DMS 273 treated with DMSO at 0.1 percent for 48 hours (cell line): ENCODE measurements around the gene ATP5MK.
"Not testable (repeated sequence)": the region's sequence is repeated elsewhere in the genome, so short reads cannot be mapped to it uniquely, and the experiment has no call there.

ENCODE experiments used
- DNase-seq: peaks from one replicate; lab custom pipeline; 2025; lab: John Stamatoyannopoulos, UW

ATP5MK gene

GRCh38 chr10:103396789-103397087, 463 bp upstream of the ATP5MK start:
- DNase-seq = no peak

DNA sequence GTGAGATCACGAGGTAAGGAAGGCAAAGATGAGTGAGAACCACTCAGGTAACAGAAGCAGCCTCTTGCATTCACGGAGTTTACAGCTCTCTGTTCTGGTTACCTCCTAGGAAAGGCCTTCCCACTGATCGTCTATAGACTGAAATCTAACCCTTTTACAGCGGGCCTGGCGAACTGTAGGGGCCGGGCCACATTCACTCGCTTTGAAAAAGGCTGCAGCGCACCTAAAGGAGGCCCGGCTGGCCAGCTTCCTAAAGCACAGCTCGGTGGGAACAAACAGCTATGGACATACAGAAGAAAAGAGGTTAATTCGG, 565 bp downstream of the ATP5MK start:
- DNase-seq = no peak

DNA sequence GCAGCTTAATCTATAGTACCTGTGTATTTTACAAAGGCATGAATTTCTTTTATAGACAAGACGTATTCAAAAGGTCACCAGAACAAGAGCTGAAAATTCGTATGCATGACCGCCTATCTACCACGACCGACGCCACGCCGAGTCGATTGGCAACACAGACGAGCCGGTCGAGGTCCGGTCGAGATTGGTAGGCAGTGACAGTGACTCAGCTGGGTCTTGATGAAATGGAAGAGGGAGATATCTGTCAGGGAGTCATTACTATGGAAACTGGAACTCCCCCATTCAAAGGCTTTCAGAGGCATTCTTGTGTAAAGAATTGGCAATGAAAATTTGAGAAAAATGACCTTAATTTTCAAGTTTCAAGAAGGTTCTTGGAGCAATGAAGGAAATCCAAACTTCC, 2.1 kb downstream of the ATP5MK start:
- no peak for DNase-seq

DNA sequence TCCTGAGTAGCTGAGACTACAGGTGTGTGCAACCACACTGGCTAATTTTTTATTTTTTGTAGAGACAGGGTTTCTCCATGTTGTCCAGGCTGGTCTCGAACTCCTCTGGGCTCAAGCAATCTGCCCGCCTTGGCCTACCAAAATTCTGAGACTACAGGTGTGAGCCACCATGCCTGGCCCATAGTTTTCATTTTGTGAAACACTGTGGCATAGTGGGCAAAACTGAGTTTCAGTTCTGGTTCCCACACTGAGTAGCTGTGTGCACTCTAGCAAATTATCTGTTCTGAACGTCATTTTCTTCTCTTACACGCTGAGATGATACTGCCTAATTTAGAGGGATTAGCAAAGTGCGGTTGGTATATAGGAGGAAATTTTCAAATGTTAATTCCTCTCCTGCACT, 13.5 kb downstream of the ATP5MK start:
- no peak for DNase-seq

DNA sequence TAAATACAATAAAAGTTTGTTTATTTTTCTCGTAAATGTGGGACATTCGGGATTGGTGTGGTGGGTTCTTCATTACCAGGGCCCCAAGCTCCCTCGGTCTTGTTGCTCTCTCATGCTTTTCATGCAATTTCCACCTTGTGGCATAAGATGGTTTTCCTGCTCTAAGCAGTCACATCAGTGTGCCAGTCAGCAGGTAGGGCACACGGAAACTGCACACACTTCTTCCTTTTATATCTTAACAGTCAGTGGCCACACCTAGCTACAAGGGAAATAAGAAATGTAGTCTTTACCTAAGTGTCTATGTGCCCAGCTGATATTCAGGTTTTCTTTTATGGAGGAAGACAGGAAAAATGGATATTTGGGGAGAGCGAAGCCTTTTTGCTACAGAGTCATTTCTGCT, 22.0 kb downstream of the ATP5MK start:
- no peak for DNase-seq

GRCh38 chr10:103373544-103373943, 22.7 kb downstream of the ATP5MK start:
- DNase-seq = no peak

DNA sequence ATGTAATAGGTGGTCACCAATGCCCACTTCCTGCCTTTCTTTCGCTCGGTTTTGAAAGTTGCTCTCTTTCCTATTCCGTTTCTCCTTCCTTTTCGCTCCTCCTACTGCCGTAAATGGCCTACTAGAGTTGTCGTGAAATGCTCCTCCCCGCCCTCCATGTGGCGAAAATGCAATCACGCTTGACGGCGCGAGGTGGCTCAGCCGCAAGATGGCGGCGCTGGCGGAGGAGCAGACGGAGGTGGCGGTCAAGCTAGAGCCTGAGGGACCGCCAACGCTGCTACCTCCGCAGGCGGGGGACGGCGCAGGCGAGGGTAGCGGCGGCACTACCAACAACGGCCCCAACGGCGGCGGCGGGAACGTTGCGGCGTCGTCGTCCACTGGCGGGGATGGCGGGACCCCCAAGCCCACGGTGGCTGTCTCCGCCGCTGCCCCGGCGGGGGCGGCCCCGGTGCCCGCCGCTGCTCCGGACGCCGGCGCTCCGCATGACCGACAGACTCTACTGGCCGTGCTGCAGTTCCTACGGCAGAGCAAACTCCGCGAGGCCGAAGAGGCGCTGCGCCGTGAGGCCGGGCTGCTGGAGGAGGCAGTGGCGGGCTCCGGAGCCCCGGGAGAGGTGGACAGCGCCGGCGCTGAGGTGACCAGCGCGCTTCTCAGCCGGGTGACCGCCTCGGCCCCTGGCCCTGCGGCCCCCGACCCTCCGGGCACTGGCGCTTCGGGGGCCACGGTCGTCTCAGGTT, 28.3 kb downstream of the ATP5MK start, which contains the start of gene TAF5:
Gene TAF5, plus strand, starts transcription at position 195 of the 737 bp plus-strand sequence. Its CDS starts 14 bp downstream, at position 209.
- peak; percentile 91 for DNase-seq

GRCh38 chr10:103367379-103367781, 28.9 kb downstream of the ATP5MK start:
- no peak for DNase-seq

DNA sequence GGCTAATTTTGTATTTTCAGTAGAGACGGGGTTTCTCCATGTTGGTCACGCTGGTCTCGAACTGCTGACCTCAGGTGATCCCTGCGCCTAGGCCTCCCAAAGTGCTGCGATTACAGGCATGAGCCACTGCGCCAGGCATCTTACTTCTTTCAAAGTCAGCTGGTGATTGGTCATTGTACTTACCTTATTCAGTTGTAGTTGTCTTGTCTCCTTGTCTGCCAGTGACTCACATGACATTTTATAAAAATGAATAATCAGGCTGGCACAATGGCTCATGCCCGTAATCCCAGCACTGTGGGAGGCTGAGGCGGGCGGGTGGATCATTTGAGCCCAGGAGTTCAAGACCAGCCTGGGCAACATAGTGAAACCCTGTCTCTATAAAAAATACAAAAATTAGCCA, 35.5 kb downstream of the ATP5MK start:
- DNase-seq = not testable (repeated sequence)

- not testable (repeated sequence) for DNase-seq
These were observed 36.8 kb downstream of the ATP5MK start for GRCh38 chr10:103359493-103359892.

DNA sequence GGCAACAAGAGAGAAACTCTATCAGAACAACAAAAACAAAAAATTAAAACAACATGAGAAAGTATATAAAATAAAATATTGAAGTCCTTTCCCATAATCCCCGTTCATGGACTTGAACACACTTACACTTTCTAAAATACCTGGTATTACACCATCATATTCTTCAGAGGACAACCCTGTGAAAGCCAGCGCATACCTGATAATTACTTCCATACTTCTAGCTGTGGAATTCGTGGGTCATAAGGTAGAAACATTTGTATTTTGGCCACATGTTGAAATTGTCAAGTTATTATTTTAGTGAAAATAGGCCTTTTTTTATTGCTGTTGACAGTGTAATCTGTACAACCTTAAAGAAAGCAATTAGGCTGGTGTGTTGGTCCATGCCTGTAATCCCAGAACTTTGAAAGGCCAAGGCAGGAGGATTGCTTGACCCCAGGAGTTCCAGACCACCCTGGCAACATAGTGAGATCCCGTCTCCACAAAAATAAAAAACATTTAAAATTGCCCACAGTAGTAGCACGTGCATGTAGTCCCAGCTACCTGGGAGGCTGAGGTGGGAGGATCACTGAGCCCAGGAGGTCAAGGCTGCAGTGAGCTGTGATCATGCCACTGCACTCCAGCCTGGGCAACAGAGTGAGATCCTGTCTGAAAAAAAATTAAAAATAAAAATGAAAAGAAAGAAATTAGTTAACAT, 40.2 kb downstream of the ATP5MK start:
- no peak for DNase-seq

DNA sequence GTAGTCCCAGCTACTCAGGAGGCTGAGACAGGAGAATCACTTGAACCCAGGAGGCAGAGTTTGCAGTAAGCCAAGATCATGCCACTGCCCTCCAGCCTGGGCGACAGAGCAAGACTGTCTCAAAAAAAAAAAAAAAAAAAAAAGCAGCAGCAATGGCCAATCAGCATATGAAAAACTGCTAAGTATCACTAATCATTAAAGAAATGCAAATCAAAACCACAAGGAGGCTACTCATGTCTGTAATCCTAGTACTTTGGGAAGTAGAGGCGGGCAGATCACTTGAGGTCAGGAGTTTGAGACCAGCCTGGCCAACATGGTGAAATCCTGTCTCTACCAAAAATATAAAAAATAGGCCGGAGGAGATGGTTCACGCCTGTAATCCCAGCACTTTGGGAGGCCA, 41.7 kb downstream of the ATP5MK start:
- not testable (repeated sequence) for DNase-seq

- DNase-seq = no peak
These were observed 43.0 kb downstream of the ATP5MK start for GRCh38 chr10:103353281-103353680.

GRCh38 chr10:103350517-103351260, 45.6 kb downstream of the ATP5MK start, which contains the start of gene PCGF6:
Gene PCGF6 (minus strand): TSS chr10:103351140. CDS start chr10:103351066, 74 bp downstream.
- DNase-seq = peak; percentile 37

DNA sequence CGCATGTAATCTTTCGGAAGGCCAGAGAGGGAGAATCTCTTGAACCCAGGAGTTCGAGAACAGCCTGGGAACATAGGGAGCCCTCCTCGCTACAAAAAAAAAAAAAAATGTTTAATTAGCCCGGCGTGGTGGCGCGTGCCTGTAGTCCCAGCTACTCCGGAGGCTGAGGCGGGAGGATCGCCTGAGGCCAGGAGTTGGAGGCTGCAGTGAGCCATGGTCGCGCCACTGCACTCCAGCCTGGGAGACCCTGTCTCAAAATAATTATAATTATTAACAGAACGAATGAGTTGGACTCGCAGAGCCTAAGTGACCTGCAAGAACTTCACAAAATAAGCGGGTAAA, 46.1 kb downstream of the ATP5MK start:
- DNase-seq = no peak
